ENCODE results near the gene TXNRD2. TPM values are rescaled to one million over a fixed set of nuclear protein-coding genes. Genes with fewer than 3 reads are reported as not detected.

The TXNRD2 gene
- total and polyA plus RNA-seq, 2 experiments from 2014 or later: 11.2 to 12.4 TPM

DNA sequence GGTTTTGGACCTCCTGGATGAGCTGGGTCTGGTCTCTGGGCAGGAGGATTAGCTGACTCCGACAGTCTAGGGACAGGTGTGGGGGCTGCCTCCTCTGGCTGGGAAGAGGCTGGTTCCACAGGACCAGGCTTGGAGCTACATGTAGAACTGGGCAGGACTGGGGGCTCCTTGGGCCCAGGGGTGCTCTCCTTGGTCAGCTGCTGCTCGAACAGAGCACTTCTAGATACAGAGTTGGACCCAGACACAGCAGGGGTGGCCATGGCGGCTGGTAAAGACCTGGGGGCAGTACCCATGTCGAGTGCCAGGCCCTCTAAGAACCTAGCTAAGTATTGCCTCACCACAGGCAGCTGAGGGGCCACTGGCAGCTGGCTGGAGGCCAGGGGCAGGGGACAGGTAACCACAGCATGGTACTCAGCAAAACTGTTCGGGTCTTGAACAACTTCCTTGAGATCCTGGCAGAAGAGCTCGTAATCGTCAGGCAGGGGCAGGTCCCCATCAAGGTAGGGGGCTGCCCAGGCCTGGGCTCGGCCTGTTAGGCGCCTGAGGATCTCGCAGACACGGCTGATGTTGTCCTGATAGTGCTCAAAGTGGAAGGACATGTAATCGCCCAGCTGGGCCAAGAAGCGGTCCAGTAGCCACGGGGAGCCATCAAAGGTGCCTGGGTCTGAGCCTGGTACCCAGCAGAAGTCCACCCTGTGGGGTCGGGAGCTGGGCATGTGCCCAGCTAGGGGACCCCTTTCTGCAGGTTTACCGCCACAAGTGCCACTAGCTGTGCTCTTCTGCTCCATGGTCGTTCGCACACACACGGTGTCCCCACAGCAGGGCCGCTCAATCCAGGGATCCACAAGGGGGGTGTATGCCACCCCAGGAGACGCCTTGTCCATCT lies 90.1 kb downstream of the TXNRD2 start:
- DNase-seq (ENCODE audit: low spot score) (no peak), ATAC-seq (no peak)
- Histone ChIP-seq H3K4me3 (no peak overlapping the region), H3K27me3 (ENCODE audit: insufficient read depth) (no peaks in the 10 kb centered on the region), H4K20me1 (replicated peaks; ENCODE audit: insufficient read depth) (peaks cover 5% of the 10 kb centered on the region; the same call in 1 of the 2 replicates), H2AFZ (no peak overlapping the region), H3F3A (replicated peaks; ENCODE audit: low read depth) (0 out of 2 replicates have a peak, but pooled peaks cover 4% of the 10 kb centered on the region), H3K4me1 (ENCODE audit: insufficient read depth) (peaks cover 19% of the 10 kb centered on the region; the same call in 1 of the 2 replicates), H3K9me2 (ENCODE audit: insufficient read depth) (no peaks in the 10 kb centered on the region), H3K79me2 (replicated peaks; ENCODE audit: insufficient read depth) (peaks cover 45% of the 10 kb centered on the region), H3K36me3 (ENCODE audit: insufficient read depth) (no peaks in the 10 kb centered on the region; the same call in 1 of the 2 replicates), H3K27ac (ENCODE audit: low read depth) (no peak overlapping the region), H3K4me2 (no peak overlapping the region)
- H3K4me3 Mint-ChIP-seq: no peak overlapping the region
- H3K36me3 Mint-ChIP-seq (ENCODE audit: low read depth): peaks cover 42% of the 10 kb centered on the region
- H3K27ac Mint-ChIP-seq: no peak overlapping the region
- peaks cover 21% of the 10 kb centered on the region for H3K27me3 Mint-ChIP-seq (ENCODE audit: insufficient read depth, low read depth, poor library complexity)
- no peaks in the 10 kb centered on the region; the same call in 2 of the 3 replicates for H3K9me3 Mint-ChIP-seq
- no peak for TF ChIP-seq STAT1 (IDR thresholded peaks at IDR 0.05; ENCODE audit: unreplicated experiment)
- TF ChIP-seq ZNF114 (CRISPR knock-in tag; IDR thresholded peaks at IDR 0.05): no peak
- TF ChIP-seq NANOG (IDR thresholded peaks at IDR 0.05; ENCODE audit: borderline replicate concordance): no peak
- no peak for TF ChIP-seq REST (IDR thresholded peaks at IDR 0.05; ENCODE audit: unreplicated experiment)
- no peak for TF ChIP-seq EZH2 (IDR thresholded peaks at IDR 0.05; ENCODE audit: low read depth, unreplicated experiment)
- TF ChIP-seq, protein P1, sequence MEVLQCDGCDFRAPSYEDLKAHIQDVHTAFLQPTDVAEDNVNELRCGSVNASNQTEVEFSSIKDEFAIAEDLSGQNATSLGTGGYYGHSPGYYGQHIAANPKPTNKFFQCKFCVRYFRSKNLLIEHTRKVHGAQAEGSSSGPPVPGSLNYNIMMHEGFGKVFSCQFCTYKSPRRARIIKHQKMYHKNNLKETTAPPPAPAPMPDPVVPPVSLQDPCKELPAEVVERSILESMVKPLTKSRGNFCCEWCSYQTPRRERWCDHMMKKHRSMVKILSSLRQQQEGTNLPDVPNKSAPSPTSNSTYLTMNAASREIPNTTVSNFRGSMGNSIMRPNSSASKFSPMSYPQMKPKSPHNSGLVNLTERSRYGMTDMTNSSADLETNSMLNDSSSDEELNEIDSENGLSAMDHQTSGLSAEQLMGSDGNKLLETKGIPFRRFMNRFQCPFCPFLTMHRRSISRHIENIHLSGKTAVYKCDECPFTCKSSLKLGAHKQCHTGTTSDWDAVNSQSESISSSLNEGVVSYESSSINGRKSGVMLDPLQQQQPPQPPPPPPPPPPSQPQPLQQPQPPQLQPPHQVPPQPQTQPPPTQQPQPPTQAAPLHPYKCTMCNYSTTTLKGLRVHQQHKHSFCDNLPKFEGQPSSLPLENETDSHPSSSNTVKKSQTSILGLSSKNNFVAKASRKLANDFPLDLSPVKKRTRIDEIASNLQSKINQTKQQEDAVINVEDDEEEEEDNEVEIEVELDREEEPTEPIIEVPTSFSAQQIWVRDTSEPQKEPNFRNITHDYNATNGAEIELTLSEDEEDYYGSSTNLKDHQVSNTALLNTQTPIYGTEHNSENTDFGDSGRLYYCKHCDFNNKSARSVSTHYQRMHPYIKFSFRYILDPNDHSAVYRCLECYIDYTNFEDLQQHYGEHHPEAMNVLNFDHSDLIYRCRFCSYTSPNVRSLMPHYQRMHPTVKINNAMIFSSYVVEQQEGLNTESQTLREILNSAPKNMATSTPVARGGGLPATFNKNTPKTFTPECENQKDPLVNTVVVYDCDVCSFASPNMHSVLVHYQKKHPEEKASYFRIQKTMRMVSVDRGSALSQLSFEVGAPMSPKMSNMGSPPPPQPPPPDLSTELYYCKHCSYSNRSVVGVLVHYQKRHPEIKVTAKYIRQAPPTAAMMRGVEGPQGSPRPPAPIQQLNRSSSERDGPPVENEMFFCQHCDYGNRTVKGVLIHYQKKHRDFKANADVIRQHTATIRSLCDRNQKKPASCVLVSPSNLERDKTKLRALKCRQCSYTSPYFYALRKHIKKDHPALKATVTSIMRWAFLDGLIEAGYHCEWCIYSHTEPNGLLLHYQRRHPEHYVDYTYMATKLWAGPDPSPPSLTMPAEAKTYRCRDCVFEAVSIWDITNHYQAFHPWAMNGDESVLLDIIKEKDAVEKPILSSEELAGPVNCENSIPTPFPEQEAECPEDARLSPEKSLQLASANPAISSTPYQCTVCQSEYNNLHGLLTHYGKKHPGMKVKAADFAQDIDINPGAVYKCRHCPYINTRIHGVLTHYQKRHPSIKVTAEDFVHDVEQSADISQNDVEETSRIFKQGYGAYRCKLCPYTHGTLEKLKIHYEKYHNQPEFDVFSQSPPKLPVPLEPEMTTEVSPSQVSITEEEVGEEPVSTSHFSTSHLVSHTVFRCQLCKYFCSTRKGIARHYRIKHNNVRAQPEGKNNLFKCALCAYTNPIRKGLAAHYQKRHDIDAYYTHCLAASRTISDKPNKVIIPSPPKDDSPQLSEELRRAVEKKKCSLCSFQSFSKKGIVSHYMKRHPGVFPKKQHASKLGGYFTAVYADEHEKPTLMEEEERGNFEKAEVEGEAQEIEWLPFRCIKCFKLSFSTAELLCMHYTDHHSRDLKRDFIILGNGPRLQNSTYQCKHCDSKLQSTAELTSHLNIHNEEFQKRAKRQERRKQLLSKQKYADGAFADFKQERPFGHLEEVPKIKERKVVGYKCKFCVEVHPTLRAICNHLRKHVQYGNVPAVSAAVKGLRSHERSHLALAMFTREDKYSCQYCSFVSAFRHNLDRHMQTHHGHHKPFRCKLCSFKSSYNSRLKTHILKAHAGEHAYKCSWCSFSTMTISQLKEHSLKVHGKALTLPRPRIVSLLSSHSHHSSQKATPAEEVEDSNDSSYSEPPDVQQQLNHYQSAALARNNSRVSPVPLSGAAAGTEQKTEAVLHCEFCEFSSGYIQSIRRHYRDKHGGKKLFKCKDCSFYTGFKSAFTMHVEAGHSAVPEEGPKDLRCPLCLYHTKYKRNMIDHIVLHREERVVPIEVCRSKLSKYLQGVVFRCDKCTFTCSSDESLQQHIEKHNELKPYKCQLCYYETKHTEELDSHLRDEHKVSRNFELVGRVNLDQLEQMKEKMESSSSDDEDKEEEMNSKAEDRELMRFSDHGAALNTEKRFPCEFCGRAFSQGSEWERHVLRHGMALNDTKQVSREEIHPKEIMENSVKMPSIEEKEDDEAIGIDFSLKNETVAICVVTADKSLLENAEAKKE (CRISPR knock-in tag; IDR thresholded peaks at IDR 0.05): no peak
- TF ChIP-seq EZH2phosphoT487 (IDR thresholded peaks at IDR 0.05; ENCODE audit: unreplicated experiment): no peak
- TF ChIP-seq JUNB (IDR thresholded peaks at IDR 0.05; ENCODE audit: unreplicated experiment): no peak
- TF ChIP-seq, protein P2, sequence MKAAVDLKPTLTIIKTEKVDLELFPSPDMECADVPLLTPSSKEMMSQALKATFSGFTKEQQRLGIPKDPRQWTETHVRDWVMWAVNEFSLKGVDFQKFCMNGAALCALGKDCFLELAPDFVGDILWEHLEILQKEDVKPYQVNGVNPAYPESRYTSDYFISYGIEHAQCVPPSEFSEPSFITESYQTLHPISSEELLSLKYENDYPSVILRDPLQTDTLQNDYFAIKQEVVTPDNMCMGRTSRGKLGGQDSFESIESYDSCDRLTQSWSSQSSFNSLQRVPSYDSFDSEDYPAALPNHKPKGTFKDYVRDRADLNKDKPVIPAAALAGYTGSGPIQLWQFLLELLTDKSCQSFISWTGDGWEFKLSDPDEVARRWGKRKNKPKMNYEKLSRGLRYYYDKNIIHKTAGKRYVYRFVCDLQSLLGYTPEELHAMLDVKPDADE (IDR thresholded peaks at IDR 0.05): no peak
- no peak for TF ChIP-seq ZNF331 (CRISPR knock-in tag; IDR thresholded peaks at IDR 0.05; ENCODE audit: low read depth)
- no peak for TF ChIP-seq POLR2AphosphoS5 (IDR thresholded peaks at IDR 0.05; ENCODE audit: low read depth)
- no peak for TF ChIP-seq CREB1 (CRISPR knock-in tag; IDR thresholded peaks at IDR 0.05; ENCODE audit: low read depth)
- no peak for TF ChIP-seq CTCF (conservative IDR thresholded peaks at IDR 0.05; ENCODE audit: low read depth in 2 of 2)
- peaks cover 31% of the 10 kb centered on the region for H3K4me1 Mint-ChIP-seq
